ENCODE results near the gene C14orf119.

C14orf119 gene

GRCh38 chr14:23131482-23131881 is 36.2 kb downstream of the C14orf119 start:
- no peak overlapping the region for H3K27ac ChIP-seq
- no peaks in the 10 kb centered on the region for H3K27me3 ChIP-seq (replicated peaks)
- no peaks in the 10 kb centered on the region for H3K36me3 ChIP-seq (replicated peaks)
- in situ Hi-C loops (cut with HindIII; ENCODE audit: low pct_ligation_motif_present, low sequenced_read_pairs), result no loop called here
- TF ChIP-seq CTCF (IDR thresholded peaks at IDR 0.05; ENCODE audit: low read depth, low read length, missing control alignments), result no peak
- no peak for DNase-seq
- H3K4me3 ChIP-seq (ENCODE audit: low read depth, low read length), result no peak overlapping the region

- H3K27ac ChIP-seq, result no peak overlapping the region
- TF ChIP-seq CTCF (IDR thresholded peaks at IDR 0.05; ENCODE audit: low read depth, low read length, missing control alignments), result no peak
- DNase-seq, result no peak
- H3K4me3 ChIP-seq (ENCODE audit: low read depth, low read length), result no peak overlapping the region
- no peaks in the 10 kb centered on the region for H3K36me3 ChIP-seq (replicated peaks)
- H3K27me3 ChIP-seq (replicated peaks), result no peaks in the 10 kb centered on the region
- in situ Hi-C loops (cut with HindIII; ENCODE audit: low pct_ligation_motif_present, low sequenced_read_pairs), result no loop called here
Observed at GRCh38 chr14:23132970-23133369, 37.7 kb downstream of the C14orf119 start.

GRCh38 chr14:23136566-23137133 is 41.3 kb downstream of the C14orf119 start:
- in situ Hi-C loops (cut with HindIII; ENCODE audit: low pct_ligation_motif_present, low sequenced_read_pairs), result no loop called here
- Histone ChIP-seq H3K27me3 (replicated peaks) (no peaks in the 10 kb centered on the region), H3K27ac (no peak overlapping the region), H3K4me3 (ENCODE audit: low read depth, low read length) (no peak overlapping the region), H3K36me3 (replicated peaks) (no peaks in the 10 kb centered on the region)
- no peak for TF ChIP-seq CTCF (IDR thresholded peaks at IDR 0.05; ENCODE audit: low read depth, low read length, missing control alignments)
- no peak for DNase-seq

GRCh38 chr14:23137192-23137812 is 42.0 kb downstream of the C14orf119 start:
- Histone ChIP-seq H3K4me3 (ENCODE audit: low read depth, low read length) (no peak overlapping the region), H3K27me3 (replicated peaks) (peaks cover under 1% of the 10 kb centered on the region), H3K27ac (no peak overlapping the region), H3K36me3 (replicated peaks) (no peaks in the 10 kb centered on the region)
- no peak for DNase-seq
- TF ChIP-seq CTCF (IDR thresholded peaks at IDR 0.05; ENCODE audit: low read depth, low read length, missing control alignments), result no peak
- in situ Hi-C loops (cut with HindIII; ENCODE audit: low pct_ligation_motif_present, low sequenced_read_pairs), result no loop called here

- no peaks in the 10 kb centered on the region for H3K36me3 ChIP-seq (replicated peaks)
- in situ Hi-C loops (cut with HindIII; ENCODE audit: low pct_ligation_motif_present, low sequenced_read_pairs), result no loop called here
Observed at GRCh38 chr14:23137813-23138535, 42.7 kb downstream of the C14orf119 start.

More at GRCh38 chr14:23137813-23138535, 42.7 kb downstream of the C14orf119 start:
- Histone ChIP-seq H3K27ac (no peak overlapping the region), H3K27me3 (replicated peaks) (peaks cover 2% of the 10 kb centered on the region), H3K4me3 (ENCODE audit: low read depth, low read length) (no peak overlapping the region)
- no peak for TF ChIP-seq CTCF (IDR thresholded peaks at IDR 0.05; ENCODE audit: low read depth, low read length, missing control alignments)
- DNase-seq, result no peak
